ENCODE measurements around the gene DDAH1. TPM values are rescaled to one million over a fixed set of nuclear protein-coding genes. Genes with fewer than 3 reads are reported as not detected.

The DDAH1 gene
- total and polyA plus RNA-seq, 2 of the 8 experiments (the other 6 are each of a cell fraction or from before 2014, with no cell fraction given), result 22.8 to 54.5 TPM

- Histone ChIP-seq H3K79me1 (ENCODE audit: low read depth, low read length) (no peaks in the 10 kb centered on the region), H3K79me2 (ENCODE audit: control insufficient read depth in 1 of 2, insufficient read depth in 2 of 2, low read length in 2 of 2) (no peaks in the 10 kb centered on the region), H3K4ac (replicated peaks; ENCODE audit: insufficient read length, low read depth, low read length) (no peak overlapping the region), H3K23me2 (ENCODE audit: low read depth, low read length) (no peaks in the 10 kb centered on the region), H4K91ac (replicated peaks; ENCODE audit: insufficient read length, low read length) (no peak overlapping the region), H2BK15ac (ENCODE audit: low read length) (no peak overlapping the region), H2BK12ac (ENCODE audit: low read depth, low read length) (no peak overlapping the region), H3K9me3 (ENCODE audit: insufficient read depth in 2 of 2, low read depth in 1 of 2, low read length in 1 of 2) (no peaks in the 10 kb centered on the region), H2BK120ac (replicated peaks; ENCODE audit: low read depth, low read length) (no peak overlapping the region), H2AK5ac (ENCODE audit: low read depth, low read length) (no peak overlapping the region), H3K36me3 (ENCODE audit: control insufficient read depth in 2 of 4, insufficient read depth in 4 of 4, low read length in 3 of 4) (no peaks in the 10 kb centered on the region), H4K8ac (ENCODE audit: extremely low read depth, insufficient read depth, low read length) (no peak overlapping the region), H3K9ac (replicated peaks in 1 of 4; ENCODE audit: extremely low read depth in 1 of 4, low read depth in 3 of 4, low read length in 3 of 4) (no peak overlapping the region), H2BK20ac (ENCODE audit: low read length) (no peak overlapping the region), H3K56ac (replicated peaks; ENCODE audit: insufficient read length, low read depth, low read length) (no peak overlapping the region), H4K20me1 (replicated peaks in 1 of 2; ENCODE audit: control insufficient read depth in 1 of 2, insufficient read depth in 2 of 2, low read length in 2 of 2) (no peaks in the 10 kb centered on the region), H3K4me3 (ENCODE audit: extremely low read depth in 1 of 4, insufficient read depth in 2 of 4, low read depth in 3 of 4, low read length in 4 of 4) (no peak overlapping the region), H3K23ac (ENCODE audit: insufficient read length) (no peak overlapping the region), H3K18ac (ENCODE audit: extremely low read depth, low read length) (no peak overlapping the region), H3K27ac (ENCODE audit: low read depth, low read length) (no peak overlapping the region), H2AFZ (ENCODE audit: low read length) (no peak overlapping the region), H3K14ac (ENCODE audit: insufficient read length) (no peak overlapping the region), H3K27me3 (replicated peaks in 1 of 4; ENCODE audit: control insufficient read depth in 3 of 4, extremely low read depth in 1 of 4, insufficient read depth in 3 of 4, low read length in 3 of 4) (no peaks in the 10 kb centered on the region), H3K4me2 (ENCODE audit: insufficient read depth in 1 of 2, low read depth in 2 of 2, low read length in 2 of 2) (no peak overlapping the region), H3K4me1 (replicated peaks in 1 of 4; ENCODE audit: control insufficient read depth in 3 of 4, insufficient read depth in 4 of 4, low read length in 3 of 4) (peaks cover under 1 to 3% (median 2%) of the 10 kb centered on the region in 4 experiments; a peak in 4 of 7 replicates), H4K5ac (ENCODE audit: insufficient read length, low read depth, low read length) (no peak overlapping the region), H2BK5ac (ENCODE audit: low read depth, low read length) (no peak overlapping the region)
- ChIA-PET POLR2A (ENCODE audit: partially characterized antibody) (interaction anchor here (0.8 kb wide), 1 partner anchor 280 kb away, joined by 3 read pairs; no protein-coding TSS in a partner anchor), CTCF (ENCODE audit: partially characterized antibody) (interaction anchor here (0.6 to 2.2 kb wide), 8 partner anchors 10 to 581 kb away, joined by 3 to 8 read pairs (median 4); no protein-coding TSS in a partner anchor)
- no peak for FAIRE-seq
- WGBS, 2 experiments (ENCODE audit: extremely low coverage in 1 of 2, insufficient coverage in 1 of 2, insufficient read length in 1 of 2, insufficient replicate concordance in 2 of 2, low coverage in 1 of 2, low lambda C conversion rate in 2 of 2, missing lambda C conversion rate in 1 of 2), result 79% methylated on average over 4 of the region's 4 CpGs; no CpG with 5 or more reads in 1 of the 2 experiments
- no peak for DNase-seq (ENCODE audit: low read depth in 1 of 2, low spot score in 2 of 2)
- TF ChIP-seq BRCA1 (IDR thresholded peaks at IDR 0.05; ENCODE audit: low read depth, low read length) (no peak), POU5F1 (IDR thresholded peaks at IDR 0.05; ENCODE audit: low read depth, low read length) (no peak), SRF (IDR thresholded peaks at IDR 0.05; ENCODE audit: low read depth, low read length) (no peak), ATF2 (IDR thresholded peaks at IDR 0.05; ENCODE audit: low read length) (no peak), SP1 (IDR thresholded peaks at IDR 0.05; ENCODE audit: low read depth, low read length) (no peak), PHF8 (conservative IDR thresholded peaks at IDR 0.05; ENCODE audit: low read depth, low read length) (no peak), RNF2 (IDR thresholded peaks at IDR 0.05; ENCODE audit: borderline replicate concordance, low read depth, low read length, missing control alignments, poor library complexity, severe bottlenecking) (no peak), CTBP2 (IDR thresholded peaks at IDR 0.05; ENCODE audit: borderline replicate concordance, insufficient read depth, insufficient read length, low read length) (no peak), KDM4A (IDR thresholded peaks at IDR 0.05; ENCODE audit: low read depth, low read length, severe bottlenecking) (no peak)
These were observed 161.4 kb downstream of the DDAH1 start for GRCh38 chr1:85303440-85304162.
